Measurements from ENCODE around the gene PERCC1.

Gene PERCC1

GRCh38 chr16:1413684-1414531 is 17.0 kb upstream of the PERCC1 start:
- peak; percentile 72 for DNase-seq

- DNase-seq = peak; percentile 93
These were observed 16.2 kb upstream of the PERCC1 start, which contains the start of gene UNKL for GRCh38 chr16:1414532-1415260. Gene UNKL (minus strand): TSS chr16:1414704. CDS start chr16:1414691, 13 bp downstream.

- no peak for DNase-seq
These were observed 14.3 kb upstream of the PERCC1 start for GRCh38 chr16:1416521-1416941.

GRCh38 chr16:1420111-1420539 is 10.8 kb upstream of the PERCC1 start:
- DNase-seq = no peak

- no peak for DNase-seq
These were observed 8.8 kb upstream of the PERCC1 start for GRCh38 chr16:1422076-1422475.

GRCh38 chr16:1424028-1424427 is 6.8 kb upstream of the PERCC1 start:
- DNase-seq = no peak

- DNase-seq = no peak
These were observed 5.1 kb upstream of the PERCC1 start for GRCh38 chr16:1425616-1426370.

- no peak for DNase-seq
These were observed 4.0 kb upstream of the PERCC1 start for GRCh38 chr16:1426734-1427471.

GRCh38 chr16:1427473-1428461 is 3.1 kb upstream of the PERCC1 start:
- no peak for DNase-seq

- peak; percentile 54 for DNase-seq
These were observed 2.4 kb upstream of the PERCC1 start for GRCh38 chr16:1428511-1428910.

- no peak for DNase-seq
These were observed 1.9 kb upstream of the PERCC1 start for GRCh38 chr16:1429012-1429411.

- no peak for DNase-seq
These were observed 1.2 kb upstream of the PERCC1 start for GRCh38 chr16:1429631-1430030.

- DNase-seq = no peak
These were observed 592 bp upstream of the PERCC1 start for GRCh38 chr16:1430214-1430758.

- DNase-seq = no peak
These were observed 806 bp downstream of the PERCC1 start for GRCh38 chr16:1431497-1432270.

- DNase-seq = peak; percentile 20
These were observed 1.7 kb downstream of the PERCC1 start for GRCh38 chr16:1432388-1433262.

GRCh38 chr16:1433263-1433560 is 2.3 kb downstream of the PERCC1 start:
- no peak for DNase-seq

- DNase-seq = no peak
These were observed 2.9 kb downstream of the PERCC1 start for GRCh38 chr16:1433756-1434155.

GRCh38 chr16:1434644-1435592 is 4.0 kb downstream of the PERCC1 start:
- DNase-seq = no peak

Data from CD4-positive, alpha-beta T cell treated with Interleukin-17A for 4 hours (primary cell).